ENCODE measurements around the gene TMEM198.

Gene TMEM198

DNA sequence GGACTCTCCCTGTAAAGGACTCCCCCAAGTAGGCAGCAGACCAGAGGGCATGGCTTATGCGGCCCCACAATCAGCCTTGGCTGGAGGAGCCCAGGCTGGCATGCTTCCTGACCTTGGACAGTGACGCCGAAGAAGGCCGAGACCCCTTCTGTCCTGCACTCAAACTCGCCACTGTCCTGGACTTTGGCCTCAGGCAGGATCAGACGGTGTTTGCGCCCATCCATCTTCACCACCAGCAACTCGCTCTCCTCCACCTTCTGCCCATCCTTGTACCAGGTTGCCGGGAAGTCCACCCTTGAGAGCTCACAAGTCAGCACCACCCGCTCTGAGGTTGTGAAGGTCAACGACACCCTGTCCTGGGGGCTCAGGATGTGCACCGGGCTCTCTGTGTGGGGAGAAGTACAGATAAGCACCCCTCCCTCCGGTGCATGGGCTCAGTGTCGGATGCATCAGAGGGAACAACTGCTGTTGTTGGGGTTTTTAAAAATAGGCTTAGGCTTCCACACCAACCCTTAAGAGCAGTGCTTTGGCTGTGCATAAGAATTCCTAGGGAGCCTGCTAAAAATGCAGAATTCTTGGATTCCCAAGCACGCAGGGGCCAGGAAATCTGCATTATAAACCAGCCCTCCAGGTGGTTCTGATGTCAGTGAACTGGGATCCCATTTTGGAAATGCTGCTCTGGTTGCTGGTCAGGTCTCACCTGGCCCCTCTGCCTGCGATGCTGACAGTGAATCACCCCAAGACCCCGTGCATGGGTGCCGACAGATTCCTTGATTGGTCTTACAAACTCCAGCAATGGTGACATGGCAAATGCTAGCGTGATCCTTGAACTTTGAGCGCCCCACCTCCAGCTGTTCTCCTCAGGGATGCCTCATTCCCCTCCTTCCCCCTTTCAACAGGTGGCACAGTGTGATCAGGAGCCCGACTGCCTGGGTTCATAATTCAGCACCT, 21.6 kb downstream of the TMEM198 start:
- no peak for DNase-seq

DNA sequence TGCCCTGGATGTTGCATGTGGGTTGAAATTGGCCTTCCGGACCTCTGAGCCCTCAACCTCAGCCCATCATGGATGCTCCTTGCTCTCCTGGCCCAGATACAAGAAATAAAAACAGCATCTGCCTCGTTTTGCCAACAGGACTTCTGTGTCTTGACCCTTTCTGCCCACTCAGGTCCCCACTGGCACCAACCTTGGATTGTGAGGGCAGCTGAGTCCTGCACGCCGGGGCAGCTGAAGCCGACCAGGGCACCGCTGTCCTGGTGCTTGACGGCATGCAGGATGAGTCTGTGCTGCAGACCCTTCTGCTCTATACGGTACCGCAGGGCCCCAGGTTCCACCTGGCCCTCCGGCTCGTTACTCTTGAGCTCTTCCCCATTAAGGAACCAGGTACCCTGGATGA, 22.8 kb downstream of the TMEM198 start:
- DNase-seq, result no peak

DNA sequence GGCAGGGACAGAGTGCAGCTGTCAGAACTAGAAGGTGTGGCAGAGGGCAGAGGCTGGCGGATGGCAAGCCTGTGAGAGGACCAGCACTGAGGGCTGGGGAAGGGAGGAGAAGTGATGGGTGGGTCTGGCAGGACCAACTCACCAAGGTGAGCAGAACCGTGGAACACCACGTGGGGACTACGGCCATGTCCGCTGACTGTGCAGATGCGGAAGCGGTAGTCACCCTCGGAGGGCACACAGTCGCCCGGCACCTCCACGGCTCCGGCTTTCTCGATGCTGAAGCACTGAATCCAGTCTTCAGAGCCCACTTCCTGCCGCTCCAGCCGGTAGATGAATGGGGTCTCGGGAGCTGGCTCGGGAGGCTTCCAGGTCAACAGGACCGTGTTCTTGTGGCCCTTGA, 23.3 kb downstream of the TMEM198 start:
- DNase-seq, result no peak

DNA sequence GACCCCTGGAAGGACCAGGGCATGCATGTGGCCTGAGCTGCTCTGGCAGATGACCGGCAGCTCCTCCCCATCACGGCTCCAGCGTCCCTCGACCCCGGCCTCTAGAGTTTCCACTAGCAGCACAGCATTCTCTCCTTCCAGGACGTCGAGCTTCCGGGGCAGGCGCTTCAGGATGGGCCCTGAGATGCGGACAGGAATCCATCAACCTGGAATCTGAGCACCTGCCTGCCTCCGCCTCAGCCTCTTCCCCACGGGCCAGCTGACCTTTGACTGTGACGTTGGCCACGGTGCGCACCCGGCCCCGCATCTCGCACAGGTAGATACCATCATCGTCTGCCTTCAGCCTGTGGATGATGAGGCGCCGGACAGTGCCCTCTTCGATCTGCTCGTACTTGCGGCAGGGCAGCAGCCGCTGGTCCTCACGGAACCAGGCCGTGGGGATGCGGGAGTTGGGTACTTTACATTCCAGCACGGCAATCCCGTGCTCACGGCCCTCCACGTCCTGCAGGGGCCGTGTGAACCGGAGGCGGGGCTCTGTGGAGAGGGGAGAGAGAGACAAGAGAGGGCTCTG, 24.0 kb downstream of the TMEM198 start:
- no peak for DNase-seq

DNA sequence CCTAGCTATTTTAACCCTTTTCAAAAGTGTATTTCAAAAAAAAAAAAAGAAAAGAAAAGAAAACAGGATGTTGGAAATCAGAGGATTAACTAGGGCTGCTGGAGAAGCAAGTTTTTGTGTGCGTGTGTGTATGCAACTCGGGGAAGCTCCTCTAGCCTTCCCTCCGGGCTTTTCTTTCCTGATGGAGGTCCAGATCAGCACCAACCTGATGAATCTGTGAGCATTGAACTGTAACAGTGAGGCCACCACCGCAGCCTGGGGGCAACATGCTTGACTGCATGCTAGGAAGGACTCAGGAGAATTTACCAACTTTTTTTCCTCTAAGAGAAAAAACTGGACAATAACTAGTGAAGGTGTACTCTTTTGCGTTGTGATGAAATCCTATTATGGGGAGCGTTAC, 25.2 kb downstream of the TMEM198 start:
- no peak for DNase-seq

DNA sequence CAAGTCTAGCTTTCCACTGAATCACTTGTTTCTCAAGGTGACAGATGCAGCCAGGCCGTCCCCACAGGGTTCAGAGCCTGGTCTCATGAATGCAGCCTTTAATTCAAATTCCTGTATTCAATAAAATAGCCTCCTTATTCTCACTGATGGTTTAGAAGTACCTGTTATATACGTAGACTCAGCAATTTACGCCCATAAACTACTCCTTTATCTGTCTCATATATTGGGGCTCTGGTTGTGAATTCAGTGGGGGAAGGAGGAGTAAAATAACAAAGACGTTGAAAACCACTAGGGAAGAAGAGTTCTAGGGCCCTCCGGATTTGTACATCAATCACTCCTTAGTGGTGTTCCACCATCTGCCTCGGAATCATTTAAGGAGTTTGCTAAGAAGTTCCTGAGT, 25.8 kb downstream of the TMEM198 start:
- DNase-seq, result no peak

DNA sequence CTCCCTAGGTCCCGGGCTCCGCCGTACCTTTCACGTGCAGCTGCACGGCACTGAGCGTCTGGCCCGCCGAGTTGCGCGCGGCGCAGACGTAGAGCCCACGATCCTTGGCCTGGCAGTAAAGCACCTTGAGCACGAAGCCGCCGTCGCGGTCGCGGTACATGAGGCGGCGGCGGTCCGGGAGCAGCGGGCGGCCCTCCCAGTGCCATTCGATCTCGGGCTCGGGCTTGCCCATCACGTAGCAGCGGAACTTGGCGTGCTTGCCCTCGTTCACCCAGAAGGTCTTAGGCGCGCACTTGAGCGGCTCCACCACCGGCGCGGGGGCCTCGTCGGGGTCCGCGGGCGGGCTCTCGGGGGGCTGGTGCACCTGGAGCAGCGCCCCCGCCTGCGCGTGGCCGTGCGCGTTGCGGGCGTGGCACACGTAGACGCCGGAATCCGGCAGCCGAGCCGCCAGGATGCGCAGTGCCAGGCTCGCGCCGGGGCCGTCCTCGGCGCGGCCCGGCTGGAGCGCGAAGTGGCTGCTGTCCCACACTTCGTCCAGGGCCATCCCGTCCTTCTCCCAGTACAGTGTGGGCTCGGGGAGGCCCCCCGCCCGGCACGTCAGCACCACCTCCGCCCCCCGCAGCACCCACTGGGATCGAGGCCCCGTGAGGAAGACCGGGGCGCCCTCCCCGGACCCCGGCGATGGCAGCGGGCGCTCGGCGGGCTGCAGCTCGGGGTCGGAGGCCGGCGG, 26.5 kb downstream of the TMEM198 start:
- no peak for DNase-seq

DNA sequence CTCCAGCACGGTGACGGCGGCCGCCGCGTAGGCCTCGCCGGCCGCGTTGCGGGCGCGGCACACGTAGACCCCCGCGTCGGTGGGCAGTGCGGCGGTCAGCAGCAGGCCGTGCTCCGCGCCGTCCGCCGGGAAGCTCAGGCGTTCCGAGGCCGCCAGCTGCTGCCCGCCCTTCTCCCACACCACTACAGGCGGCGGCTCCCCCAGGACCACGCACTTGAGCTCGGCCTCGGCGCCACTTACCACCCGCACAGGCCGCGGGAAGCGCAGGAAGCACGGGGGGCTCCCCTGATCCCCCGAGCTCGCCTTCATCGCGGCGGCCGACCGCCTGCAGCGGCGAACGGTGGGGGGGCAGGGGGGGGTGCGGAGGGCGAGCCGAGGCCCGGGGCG, 27.1 kb downstream of the TMEM198 start:
- DNase-seq, result no peak

DNA sequence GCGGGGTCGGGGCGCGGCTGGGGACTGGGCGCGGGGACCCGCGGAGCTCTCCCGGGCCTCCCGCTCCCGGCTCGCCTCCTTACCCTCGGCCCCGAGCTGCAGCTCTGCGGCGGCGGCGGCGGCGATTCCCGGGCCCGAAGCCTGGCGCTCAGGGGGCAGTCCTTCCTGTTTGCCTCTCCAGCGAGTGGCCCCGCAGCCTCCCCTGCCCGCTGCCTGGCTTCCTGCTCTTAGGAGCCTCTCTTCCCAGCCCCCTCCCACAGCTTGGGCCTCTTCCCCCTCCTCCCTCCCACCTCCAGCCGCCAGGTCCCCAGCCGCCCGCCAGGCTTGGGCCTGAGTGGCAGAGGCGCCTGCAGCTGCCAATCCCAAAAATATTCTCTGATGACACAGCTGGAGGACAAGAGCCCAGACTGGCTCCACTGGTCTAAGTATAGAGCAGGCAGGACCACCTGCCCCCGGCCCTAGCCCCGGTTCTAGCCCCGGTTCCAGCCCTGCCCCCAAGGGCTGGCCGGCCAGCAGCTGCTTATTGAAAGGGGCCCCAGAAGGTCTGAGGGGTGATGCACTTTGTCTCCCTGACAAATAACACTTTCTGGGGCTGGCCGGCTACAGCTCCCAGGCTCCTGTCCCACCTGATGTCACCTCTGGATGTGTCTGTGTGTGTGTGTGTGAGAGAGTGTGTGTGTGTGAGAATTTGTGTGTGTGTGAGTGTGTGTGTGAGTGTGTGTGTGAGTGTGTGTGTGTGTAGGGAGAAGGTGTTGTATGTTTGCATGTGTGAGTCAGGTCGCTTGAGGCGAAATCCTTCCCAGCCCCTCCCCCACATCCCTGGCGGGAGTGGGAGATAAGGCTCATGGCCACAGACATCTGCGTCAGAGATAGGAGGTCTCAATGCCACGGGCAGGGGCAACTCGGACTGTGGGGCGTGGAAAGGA, 27.7 kb downstream of the TMEM198 start, which contains the start of gene OBSL1:
TSS of gene OBSL1 (minus strand) at position 229 of the 926 bp plus-strand sequence. CDS start 307 bp downstream, outside the sequence.
- DNase-seq, result no peak

DNA sequence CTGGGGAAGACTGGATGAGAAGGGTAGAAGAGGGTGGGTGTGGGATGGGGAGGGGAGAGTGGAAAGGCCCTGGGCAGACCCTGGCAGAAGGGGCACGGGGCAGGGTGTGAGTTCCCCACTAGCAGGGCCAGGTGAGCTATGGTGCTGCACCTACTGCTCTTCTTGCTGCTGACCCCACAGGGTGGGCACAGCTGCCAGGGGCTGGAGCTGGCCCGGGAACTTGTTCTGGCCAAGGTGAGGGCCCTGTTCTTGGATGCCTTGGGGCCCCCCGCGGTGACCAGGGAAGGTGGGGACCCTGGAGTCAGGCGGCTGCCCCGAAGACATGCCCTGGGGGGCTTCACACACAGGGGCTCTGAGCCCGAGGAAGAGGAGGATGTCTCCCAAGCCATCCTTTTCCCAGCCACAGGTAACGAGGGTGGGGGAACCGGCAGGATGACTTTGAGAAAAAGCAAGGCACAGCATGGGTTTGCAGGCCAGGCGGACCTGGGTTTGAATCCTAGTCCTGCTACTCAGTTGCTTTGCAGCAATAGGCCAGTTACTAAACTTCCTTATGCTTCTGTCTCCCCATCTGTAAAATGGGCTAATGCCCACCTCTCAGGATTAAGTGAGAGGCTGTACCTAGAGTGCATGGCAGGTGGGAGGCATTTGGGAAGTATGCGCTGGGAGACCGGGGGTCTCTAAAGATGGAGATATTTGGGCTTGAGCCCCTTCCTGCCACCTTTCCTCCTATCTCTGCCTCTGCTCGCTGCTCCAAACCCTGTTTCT, 28.6 kb downstream of the TMEM198 start, which contains the start of gene INHA:
TSS of gene INHA (plus strand) at position 74 of the 765 bp plus-strand sequence. CDS start at position 139, 65 bp downstream.
- no peak for DNase-seq

DNA sequence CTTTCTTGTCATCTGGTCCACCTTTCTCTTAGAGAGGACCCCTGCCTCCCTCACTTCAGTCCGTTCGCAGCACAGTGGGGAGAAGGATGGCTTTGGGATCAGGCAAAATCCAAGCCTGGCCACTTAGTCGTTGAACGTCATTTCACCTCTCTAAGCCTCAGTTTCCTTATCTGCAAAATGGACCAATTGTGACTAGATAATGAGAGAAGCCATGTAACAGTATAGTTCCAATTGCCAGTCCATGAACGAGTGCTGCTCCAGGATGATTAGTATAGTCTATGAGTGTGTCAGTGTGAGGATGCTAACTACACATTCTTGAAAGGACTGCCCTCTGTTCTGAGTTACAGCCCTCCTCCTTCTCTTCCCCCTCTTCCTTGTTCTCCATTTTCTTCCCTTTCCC, 29.3 kb downstream of the TMEM198 start:
- DNase-seq, result no peak

DNA sequence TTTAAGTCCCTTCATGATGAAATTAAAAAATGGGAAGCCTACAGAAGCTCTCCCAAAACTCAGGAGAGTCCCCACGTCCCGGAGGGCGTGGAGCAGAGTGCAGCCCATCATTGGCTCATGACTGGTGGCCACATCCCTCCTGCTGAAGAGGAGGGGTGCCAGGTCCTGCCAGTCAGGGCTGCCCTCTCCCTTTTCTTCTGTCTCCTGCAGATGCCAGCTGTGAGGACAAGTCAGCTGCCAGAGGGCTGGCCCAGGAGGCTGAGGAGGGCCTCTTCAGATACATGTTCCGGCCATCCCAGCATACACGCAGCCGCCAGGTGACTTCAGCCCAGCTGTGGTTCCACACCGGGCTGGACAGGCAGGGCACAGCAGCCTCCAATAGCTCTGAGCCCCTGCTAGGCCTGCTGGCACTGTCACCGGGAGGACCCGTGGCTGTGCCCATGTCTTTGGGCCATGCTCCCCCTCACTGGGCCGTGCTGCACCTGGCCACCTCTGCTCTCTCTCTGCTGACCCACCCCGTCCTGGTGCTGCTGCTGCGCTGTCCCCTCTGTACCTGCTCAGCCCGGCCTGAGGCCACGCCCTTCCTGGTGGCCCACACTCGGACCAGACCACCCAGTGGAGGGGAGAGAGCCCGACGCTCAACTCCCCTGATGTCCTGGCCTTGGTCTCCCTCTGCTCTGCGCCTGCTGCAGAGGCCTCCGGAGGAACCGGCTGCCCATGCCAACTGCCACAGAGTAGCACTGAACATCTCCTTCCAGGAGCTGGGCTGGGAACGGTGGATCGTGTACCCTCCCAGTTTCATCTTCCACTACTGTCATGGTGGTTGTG, 30.9 kb downstream of the TMEM198 start:
- no peak for DNase-seq

DNA sequence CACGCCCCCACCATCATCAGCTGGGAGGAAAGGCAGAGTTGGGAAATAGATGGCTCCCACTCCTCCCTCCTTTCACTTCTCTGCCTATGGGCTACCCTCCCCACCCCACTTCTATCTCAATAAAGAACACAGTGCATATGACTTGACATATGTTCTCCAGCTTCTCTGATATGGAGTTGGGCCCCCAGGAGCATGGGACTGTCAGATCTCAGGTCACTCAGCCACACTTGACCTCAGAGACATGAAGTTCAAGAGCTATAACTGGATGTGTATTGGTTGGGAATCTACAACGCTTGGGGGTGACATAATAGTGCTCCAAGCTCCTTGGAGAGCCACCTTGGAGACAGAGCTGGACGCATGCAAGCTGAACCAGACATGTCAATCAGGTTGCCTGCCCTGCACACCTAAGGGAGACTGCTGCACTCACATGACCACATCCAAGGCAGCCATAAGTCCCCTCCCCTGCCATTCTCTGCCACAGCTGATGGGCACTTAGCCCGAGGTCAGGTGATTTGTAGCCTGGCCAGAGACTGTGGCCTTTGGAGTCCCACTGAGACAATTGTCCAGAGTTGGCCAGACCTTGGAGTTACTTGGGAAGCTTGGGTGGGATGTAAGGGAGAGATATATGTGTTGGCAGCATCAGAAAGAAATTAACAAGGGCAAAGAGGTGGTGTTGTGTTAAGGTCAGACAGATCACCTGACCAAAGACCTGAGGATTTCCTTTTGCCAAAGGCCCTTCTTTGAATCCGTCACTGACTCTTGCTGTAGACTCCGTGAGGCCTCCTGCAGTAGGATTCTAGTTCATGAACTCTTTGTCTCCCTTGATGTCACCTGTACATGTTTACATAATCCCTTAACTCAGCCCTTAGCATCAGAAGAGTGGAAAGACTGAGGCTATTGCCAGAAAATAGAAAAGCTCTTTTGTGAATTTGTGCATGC, 32.0 kb downstream of the TMEM198 start:
- DNase-seq, result no peak

DNA sequence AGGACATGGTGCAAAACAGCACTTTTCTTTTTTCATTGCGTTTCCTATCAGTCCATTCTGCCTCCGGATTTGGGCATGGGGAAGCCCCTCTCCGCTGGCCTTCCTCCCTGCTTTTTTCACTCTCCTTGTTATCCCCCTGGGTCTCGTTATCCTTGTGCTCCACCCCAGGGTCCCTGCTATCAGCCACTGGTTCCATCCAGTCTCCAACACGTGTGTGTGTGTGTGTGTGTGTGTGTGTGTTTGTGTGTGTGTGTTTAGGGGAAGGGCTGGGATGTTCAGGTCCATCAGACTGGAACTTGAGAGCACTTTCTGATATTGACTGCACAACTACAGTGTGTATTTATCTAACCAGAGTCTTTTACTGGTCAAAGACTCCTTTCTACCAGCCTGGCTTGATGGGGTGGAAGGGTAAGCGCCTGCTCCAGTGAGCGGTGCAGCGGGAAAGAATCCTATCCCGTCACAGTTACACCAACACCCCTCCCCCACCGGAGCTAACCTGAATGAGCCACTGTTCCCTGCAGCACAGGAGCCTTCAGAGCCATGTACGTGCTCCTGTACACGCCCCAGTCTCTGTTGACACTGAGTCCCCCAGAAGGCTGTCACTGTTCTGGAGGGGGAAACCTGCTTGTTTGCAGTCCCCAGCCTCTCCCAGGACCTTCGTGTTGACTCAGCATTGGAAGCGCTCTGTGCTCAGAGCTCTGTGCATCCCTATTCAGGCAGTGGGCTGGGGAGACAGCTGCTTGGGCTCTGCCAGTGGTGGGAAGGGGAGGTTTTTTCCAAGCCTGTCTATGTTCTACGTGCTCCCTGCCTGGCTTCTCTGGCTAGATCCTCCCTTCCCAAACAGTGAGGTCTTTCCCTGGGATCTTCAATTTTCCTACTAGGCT, 32.9 kb downstream of the TMEM198 start:
- DNase-seq, result no peak

DNA sequence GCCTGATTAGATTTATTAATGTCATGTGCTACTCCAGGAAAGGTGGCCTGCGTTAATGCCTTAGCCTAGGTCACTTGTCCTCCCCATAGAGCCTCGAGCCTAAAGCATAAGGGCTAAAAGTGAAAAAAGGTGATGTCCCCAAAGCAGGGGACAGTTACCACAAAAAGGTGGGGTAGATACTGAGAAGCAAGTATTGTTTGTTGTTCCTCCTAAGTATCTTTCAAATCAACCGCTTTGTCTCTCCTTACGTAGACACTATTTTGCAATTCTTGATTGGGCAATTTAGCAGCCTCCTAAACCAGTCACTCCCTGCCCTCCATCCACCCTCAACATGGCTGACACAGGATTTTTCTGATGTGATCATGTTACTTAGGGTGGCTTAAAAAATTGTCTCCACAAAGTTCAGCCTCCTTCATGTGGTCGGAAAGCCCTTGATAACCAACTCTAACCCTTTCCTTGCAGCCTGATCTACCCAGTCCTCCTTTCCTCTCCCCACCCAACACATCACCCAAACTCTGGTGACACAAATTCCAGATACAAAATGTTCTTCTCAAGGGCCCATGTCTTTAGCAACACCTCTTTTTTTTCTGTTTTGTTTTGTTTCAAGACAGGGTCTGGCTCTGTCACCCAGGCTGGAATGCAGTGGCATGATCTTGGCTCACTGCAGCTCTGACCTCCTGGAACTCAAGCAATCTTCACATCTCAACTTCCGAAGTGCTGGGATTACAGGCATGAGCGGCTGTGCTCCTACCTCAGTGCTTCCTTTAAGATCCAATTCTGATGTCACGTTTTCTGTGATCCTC, 35.2 kb downstream of the TMEM198 start:
- no peak for DNase-seq

DNA sequence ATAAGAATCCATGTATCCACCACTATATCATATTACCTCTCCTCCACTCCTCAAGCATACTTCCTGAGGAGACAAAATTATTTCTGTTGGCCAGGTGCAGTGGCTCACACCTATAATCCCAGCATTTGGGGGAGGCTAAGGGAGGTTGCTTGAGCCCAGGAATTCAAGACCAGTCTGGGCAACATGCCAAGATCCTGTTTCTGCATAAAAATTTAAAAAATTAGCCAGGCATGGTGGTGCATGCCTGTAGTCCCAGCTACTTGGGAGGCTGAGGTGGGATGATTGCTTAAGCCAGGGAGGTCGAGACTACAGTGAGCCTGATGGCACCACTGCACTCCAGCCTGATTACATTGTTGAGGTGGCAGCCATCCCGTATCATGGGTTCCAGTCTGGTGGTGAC, 37.5 kb downstream of the TMEM198 start:
- DNase-seq, result no peak

DNA sequence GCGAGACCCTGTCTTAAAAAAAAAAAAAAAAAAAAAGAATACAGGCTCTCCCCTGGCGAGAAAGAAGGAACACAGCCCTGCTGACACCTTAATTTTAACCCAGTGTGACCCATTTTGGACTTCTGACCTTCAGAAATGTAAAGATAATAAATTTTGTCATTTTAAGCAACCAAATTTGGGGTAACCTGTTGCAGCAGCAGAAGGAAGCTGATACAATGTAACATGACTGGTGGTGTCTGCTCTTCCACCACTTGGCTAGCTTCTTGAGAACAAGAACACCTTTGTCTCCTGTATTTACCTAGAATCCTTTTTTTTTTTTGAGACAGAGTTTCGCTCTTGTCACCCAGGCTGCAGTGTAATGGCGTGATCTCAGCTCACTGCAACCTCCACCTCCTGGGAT, 47.3 kb downstream of the TMEM198 start:
- no peak for DNase-seq

DNA sequence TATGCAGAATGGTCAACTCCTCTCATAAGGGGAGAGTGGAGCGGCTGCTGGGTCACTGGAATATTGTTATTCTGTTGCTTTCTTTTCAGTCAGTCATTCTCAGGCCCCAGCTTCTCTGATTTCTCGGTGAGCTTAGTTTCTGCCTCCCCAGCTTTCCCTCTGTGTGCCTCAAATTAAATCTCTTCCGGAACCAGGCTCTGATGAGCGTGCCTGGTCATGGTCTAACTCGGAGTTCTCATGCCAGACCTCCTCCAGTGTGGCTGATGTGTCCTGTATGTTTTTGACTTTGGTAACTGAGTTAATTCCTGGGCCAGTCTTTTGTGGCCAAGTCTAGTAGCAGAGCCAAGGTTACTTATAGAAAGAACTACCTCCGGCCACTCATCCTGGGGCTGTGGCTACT, 48.9 kb downstream of the TMEM198 start:
- DNase-seq, result no peak
